Measurements from ENCODE around the gene LIG1. TPM values are rescaled to one million over a fixed set of nuclear protein-coding genes. Genes with fewer than 3 reads are reported as not detected.
A peak's percentile ranks its signal among the peaks of the same experiment; 100 is the strongest.

LIG1 gene
- total RNA-seq, 2 experiments from 2014 or later = 172 to 279 TPM

- Histone ChIP-seq H3K4me1 (ENCODE audit: insufficient read depth, low read length, poor library complexity, severe bottlenecking) (peaks cover 61% of the 10 kb centered on the region), H3K79me2 (ENCODE audit: insufficient read depth, low read depth, low read length) (no peaks in the 10 kb centered on the region; the same call in 1 of the 2 replicates), H3K9me3 (ENCODE audit: low read length) (peaks cover 26% of the 10 kb centered on the region), H3K27ac (ENCODE audit: low read depth, low read length, poor library complexity, severe bottlenecking) (peak overlapping the region; percentile 97), H3K4me3 (ENCODE audit: low read depth, low read length, poor library complexity, severe bottlenecking) (peak overlapping the region; percentile 58), H3K9me2 (ENCODE audit: insufficient read depth, low read length) (no peaks in the 10 kb centered on the region), H4K20me1 (ENCODE audit: insufficient read depth, low read length) (no peaks in the 10 kb centered on the region), H2AFZ (ENCODE audit: low read length) (peak overlapping the region; percentile 11; the same call in 1 of the 2 replicates), H3K36me3 (ENCODE audit: insufficient read depth, low read length) (peaks cover 41% of the 10 kb centered on the region), H3K4me2 (ENCODE audit: low read length) (peak overlapping the region; percentile 97)
- no peak for TF ChIP-seq CTCF (conservative IDR thresholded peaks at IDR 0.05; ENCODE audit: low read length)
- no peak for TF ChIP-seq EZH2phosphoT487 (IDR thresholded peaks at IDR 0.05; ENCODE audit: borderline replicate concordance, low read depth, low read length)
- intact Hi-C loops (cut with micrococcal nuclease; ENCODE audit: unreplicated experiment) = loop anchor here (1.0 to 5.0 kb wide), 2 partner anchors 16 to 71 kb away; partner anchors contain the start of genes CARD8, LIG1 and ZSWIM9
- ChIA-PET CTCF (ENCODE audit: unreplicated experiment) (no interaction called here), POLR2A (interaction anchor here (0.9 to 4.3 kb wide), 3 partner anchors 10 to 75 kb away, joined by 3 to 24 read pairs (median 4); no protein-coding TSS in a partner anchor)
- DNase-seq (ENCODE audit: low spot score) = peak; percentile 36
- BruUV-seq (replicated peaks) = no TSS peak
These were observed 15.9 kb upstream of the LIG1 start for GRCh38 chr19:48186015-48186414.

- no peak overlapping the region for H3K4me3 ChIP-seq (ENCODE audit: low read depth, low read length, poor library complexity, severe bottlenecking)
- no peak overlapping the region for H2AFZ ChIP-seq (ENCODE audit: low read length)
- no peaks in the 10 kb centered on the region for H3K9me2 ChIP-seq (ENCODE audit: insufficient read depth, low read length)
- no TSS peak for BruUV-seq (replicated peaks)
- peaks cover 34% of the 10 kb centered on the region for H3K36me3 ChIP-seq (ENCODE audit: insufficient read depth, low read length)
- TF ChIP-seq EZH2phosphoT487 (IDR thresholded peaks at IDR 0.05; ENCODE audit: borderline replicate concordance, low read depth, low read length) = no peak
- no peak for TF ChIP-seq CTCF (conservative IDR thresholded peaks at IDR 0.05; ENCODE audit: low read length)
- ChIA-PET CTCF (ENCODE audit: unreplicated experiment) (no interaction called here), POLR2A (no interaction called here)
- H3K4me2 ChIP-seq (ENCODE audit: low read length) = no peak overlapping the region
- H3K79me2 ChIP-seq (ENCODE audit: insufficient read depth, low read depth, low read length) = no peaks in the 10 kb centered on the region; the same call in 1 of the 2 replicates
- no peaks in the 10 kb centered on the region for H4K20me1 ChIP-seq (ENCODE audit: insufficient read depth, low read length)
- H3K27ac ChIP-seq (ENCODE audit: low read depth, low read length, poor library complexity, severe bottlenecking) = peak overlapping the region; percentile 97
- peaks cover 47% of the 10 kb centered on the region for H3K4me1 ChIP-seq (ENCODE audit: insufficient read depth, low read length, poor library complexity, severe bottlenecking)
- intact Hi-C loops (cut with micrococcal nuclease; ENCODE audit: unreplicated experiment) = no loop called here
- DNase-seq (ENCODE audit: low spot score) = peak; percentile 46
- peaks cover 13% of the 10 kb centered on the region; the same call in 1 of the 2 replicates for H3K9me3 ChIP-seq (ENCODE audit: low read length)
These were observed 13.2 kb upstream of the LIG1 start for GRCh38 chr19:48183356-48183755.

GRCh38 chr19:48182434-48182833 lies 12.3 kb upstream of the LIG1 start:
- Histone ChIP-seq H3K79me2 (ENCODE audit: insufficient read depth, low read depth, low read length) (no peaks in the 10 kb centered on the region), H3K4me3 (ENCODE audit: low read depth, low read length, poor library complexity, severe bottlenecking) (no peak overlapping the region), H2AFZ (ENCODE audit: low read length) (no peak overlapping the region), H3K36me3 (ENCODE audit: insufficient read depth, low read length) (peaks cover 32% of the 10 kb centered on the region), H3K4me1 (ENCODE audit: insufficient read depth, low read length, poor library complexity, severe bottlenecking) (peaks cover 40% of the 10 kb centered on the region), H3K9me2 (ENCODE audit: insufficient read depth, low read length) (no peaks in the 10 kb centered on the region), H3K27ac (ENCODE audit: low read depth, low read length, poor library complexity, severe bottlenecking) (no peak overlapping the region), H3K9me3 (ENCODE audit: low read length) (peaks cover 13% of the 10 kb centered on the region; the same call in 1 of the 2 replicates), H4K20me1 (ENCODE audit: insufficient read depth, low read length) (no peaks in the 10 kb centered on the region), H3K4me2 (ENCODE audit: low read length) (no peak overlapping the region)
- POLR2A ChIA-PET = no interaction called here
- CTCF ChIA-PET (ENCODE audit: unreplicated experiment) = no interaction called here
- intact Hi-C loops (cut with micrococcal nuclease; ENCODE audit: unreplicated experiment) = no loop called here
- TF ChIP-seq EZH2phosphoT487 (IDR thresholded peaks at IDR 0.05; ENCODE audit: borderline replicate concordance, low read depth, low read length) (no peak), CTCF (conservative IDR thresholded peaks at IDR 0.05; ENCODE audit: low read length) (peak; percentile 27; the same call in 1 of the 2 replicates)
- no peak for DNase-seq (ENCODE audit: low spot score)
- no TSS peak for BruUV-seq (replicated peaks)
